Body of pancreas (tissue), 4 donors: ENCODE data around the gene FPR2.

ENCODE experiments used
- CTCF ChIP-seq, 7 experiments: fragments of 450-650 bp in 4 of 7; fragments of 200-600 bp in 3 of 7; sonication (generic) in 3 of 7; IDR thresholded peaks; one replicate each; pipeline ENCODE4 v1.5.1; 2016 to 2019; ENCODE audit warnings: antibody characterized with exemption in 7 of 7
- POLR2A ChIP-seq, 3 donors: fragments of 450-650 bp; IDR thresholded peaks; one replicate each; pipeline ENCODE4 v1.6.1; 2016; ENCODE audit warnings: antibody characterized with exemption in 3 of 3, mild to moderate bottlenecking in 2 of 3

- TF ChIP-seq CTCF (IDR thresholded peaks at IDR 0.05) (no peak), POLR2A (IDR thresholded peaks at IDR 0.05) (no peak)
Observed at GRCh38 chr19:51800473-51801244, 39.7 kb downstream of the FPR2 start.
